K562 (cell line): ENCODE results near the gene TCFL5. TPM values are rescaled to one million over a fixed set of nuclear protein-coding genes. Genes with fewer than 3 reads are reported as not detected.

Experiments used
- BCL6 ChIP-seq: fragments of 250-450 bp; sonication (Bioruptor Pico); IDR thresholded peaks from 2 replicates; pipeline ENCODE4 v1.4.0; 2020
- CREBBP ChIP-seq: IDR thresholded peaks from one replicate; pipeline ENCODE4 v1.6.1; 2012; ENCODE audit warnings: low read depth, mild to moderate bottlenecking, control low read depth, inconsistent platforms, low read length
- DIDO1 ChIP-seq: fragments of 450-650 bp; IDR thresholded peaks from 2 replicates; pipeline ENCODE4 v1.6.1; 2016; ENCODE audit warnings: low read depth, missing biosample characterization, missing genetic modification characterization
- ETS2 ChIP-seq: IDR thresholded peaks from 2 replicates; pipeline ENCODE4 v1.6.1; 2016; ENCODE audit warnings: borderline replicate concordance, missing genetic modification characterization, mild to moderate bottlenecking, moderate library complexity, missing compliant biosample characterization; ENCODE audit not compliant: poor library complexity, severe bottlenecking
- KAT8 ChIP-seq: fragments of 450-650 bp; IDR thresholded peaks from 2 replicates; pipeline ENCODE4 v1.6.1; 2016; ENCODE audit warnings: low read depth, mild to moderate bottlenecking
- MEIS2 ChIP-seq: fragments of 450-650 bp; IDR thresholded peaks from 2 replicates; pipeline ENCODE4 v1.6.1; 2014; ENCODE audit warnings: mild to moderate bottlenecking; ENCODE audit not compliant: partially characterized antibody
- NCOA2 ChIP-seq, 2 experiments: fragments of 450-650 bp; IDR thresholded peaks; 2 replicates each; pipeline ENCODE4 v1.6.1; 2018; ENCODE audit warnings: mild to moderate bottlenecking in 2 of 2, moderate library complexity in 1 of 2; ENCODE audit not compliant: partially characterized antibody in 2 of 2
- NFE2 ChIP-seq: IDR thresholded peaks from 2 replicates; pipeline ENCODE4 v1.6.1; 2014; ENCODE audit warnings: antibody characterized with exemption, low read depth
- RFX7 ChIP-seq: fragments of 250-450 bp; sonication (Bioruptor Pico); IDR thresholded peaks from 2 replicates; pipeline ENCODE4 v1.5.1; 2021; ENCODE audit warnings: mild to moderate bottlenecking
- SMAD1 ChIP-seq: fragments of 150-350 bp; IDR thresholded peaks from 2 replicates; pipeline ENCODE4 v1.6.1; 2014; ENCODE audit warnings: low read length, low read depth; ENCODE audit not compliant: partially characterized antibody
- SMAD2 ChIP-seq: fragments of 150-350 bp; IDR thresholded peaks from 2 replicates; pipeline ENCODE4 v1.6.1; 2014; ENCODE audit warnings: low read depth, mild to moderate bottlenecking, low read length
- SP1 ChIP-seq: sonication (generic); formaldehyde crosslinking; IDR thresholded peaks from 2 replicates; pipeline ENCODE4 v1.8.1; 2022; ENCODE audit warnings: mild to moderate bottlenecking, missing genetic modification reagents
- ZNF174 ChIP-seq: fragments of 250-450 bp; sonication (Bioruptor Pico); IDR thresholded peaks from 2 replicates; pipeline ENCODE4 v1.4.0; 2020; ENCODE audit warnings: mild to moderate bottlenecking
- ZNF766 ChIP-seq: fragments of 200-800 bp; sonication (Bioruptor generic); conservative IDR thresholded peaks from 2 replicates; pipeline ENCODE4 v1.6.1; 2016; ENCODE audit warnings: missing genetic modification characterization, missing compliant biosample characterization
- polyA plus RNA-seq, 8 experiments: library from polyadenylated mRNA; depleted of rRNA in 4 of 8; stranded (reverse) in 5 of 8; unstranded in 3 of 8; fragments of >200 nt; fragmentation: Nextera tagmentation in 2 of 8; fragmentation: Illumina TruSeq in 1 of 8; extraction: Ambion mirVana in 2 of 8; extraction: Trizol in 1 of 8; gene quantifications; 2 replicates each; pipeline versions ENCODE4 v1.2.1 to v1.2.3, GENCODE V29; 2011 to 2014; ENCODE audit warnings: inconsistent platforms in 1 of 8, missing spikeins in 1 of 8
- total RNA-seq, 7 experiments: library from RNA; depleted of rRNA in 6 of 7; stranded (reverse); fragments of >200 nt in 6 of 7; fragmentation: Illumina TruSeq in 2 of 7; extraction: Trizol in 2 of 7; gene quantifications; 2 replicates each; pipeline versions ENCODE4 v1.2.1 to v1.2.3, GENCODE V29; 2011 to 2021; ENCODE audit warnings: low replicate concordance in 1 of 7
- TF ChIP-seq, protein P1 (sequence below): sonication (generic); formaldehyde crosslinking; IDR thresholded peaks from 2 replicates; pipeline ENCODE4 v1.8.1; 2023; ENCODE audit warnings: mild to moderate bottlenecking, missing genetic modification reagents
- TF ChIP-seq, protein P2 (sequence below): fragments of 250-450 bp; sonication (Bioruptor Pico); IDR thresholded peaks from 2 replicates; pipeline ENCODE4 v1.6.1; 2021; ENCODE audit warnings: mild to moderate bottlenecking
- TF ChIP-seq, protein P3 (sequence below): sonication (generic); formaldehyde crosslinking; IDR thresholded peaks from 2 replicates; pipeline ENCODE4 v1.8.1; 2023; ENCODE audit warnings: mild to moderate bottlenecking, missing genetic modification reagents
- TF ChIP-seq, protein P4 (sequence below): fragments of 450-650 bp; IDR thresholded peaks from 2 replicates; pipeline ENCODE4 v1.6.1; 2016; ENCODE audit warnings: missing biosample characterization, missing genetic modification characterization
- TF ChIP-seq, protein P5 (sequence below): fragments of 450-650 bp; IDR thresholded peaks from 2 replicates; pipeline ENCODE4 v1.6.1; 2016; ENCODE audit warnings: mild to moderate bottlenecking
- TF ChIP-seq, protein P6 (sequence below): fragments of 200-400 bp; formaldehyde crosslinking; IDR thresholded peaks from 2 replicates; pipeline ENCODE4 v1.6.1; 2017; ENCODE audit warnings: mild to moderate bottlenecking, low read depth, low read length, moderate library complexity

TCFL5 gene
- total and polyA plus RNA-seq, 9 of the 15 experiments (the other 6 are each of a cell fraction or from before 2014, with no cell fraction given), result 1.00 to 12.6 (median 9.1) TPM

DNA sequence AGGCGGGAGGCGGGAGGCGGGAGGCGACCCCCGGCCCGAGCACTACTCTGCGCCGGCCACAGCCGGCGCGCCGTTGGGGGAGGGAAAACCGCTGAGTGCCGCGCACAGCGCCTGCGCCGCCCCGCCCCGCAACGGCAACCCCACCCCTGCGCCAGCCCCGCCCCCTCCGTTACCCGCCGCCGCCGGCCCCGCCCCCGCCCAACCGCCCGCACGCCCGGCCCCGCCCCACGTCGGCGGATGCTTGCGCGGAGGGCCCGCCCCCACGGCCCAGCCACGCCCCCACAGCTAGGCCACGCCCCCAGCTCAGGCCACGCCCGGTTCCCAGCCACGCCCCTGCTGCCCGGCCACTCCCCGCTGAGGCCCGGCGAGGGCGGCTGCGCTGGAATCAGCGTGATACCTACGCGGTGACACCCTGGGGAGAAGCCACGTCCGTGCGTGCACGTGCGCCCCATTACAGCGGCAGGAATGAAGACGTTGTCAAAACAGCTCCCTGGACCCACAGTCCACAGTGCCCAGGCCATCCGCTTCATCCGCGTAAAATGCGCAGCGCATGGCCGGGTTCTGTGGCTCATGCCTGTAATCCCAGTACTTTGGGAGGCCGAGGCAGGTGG, at the start of gene TCFL5 (continued):
- TF ChIP-seq, protein P1, sequence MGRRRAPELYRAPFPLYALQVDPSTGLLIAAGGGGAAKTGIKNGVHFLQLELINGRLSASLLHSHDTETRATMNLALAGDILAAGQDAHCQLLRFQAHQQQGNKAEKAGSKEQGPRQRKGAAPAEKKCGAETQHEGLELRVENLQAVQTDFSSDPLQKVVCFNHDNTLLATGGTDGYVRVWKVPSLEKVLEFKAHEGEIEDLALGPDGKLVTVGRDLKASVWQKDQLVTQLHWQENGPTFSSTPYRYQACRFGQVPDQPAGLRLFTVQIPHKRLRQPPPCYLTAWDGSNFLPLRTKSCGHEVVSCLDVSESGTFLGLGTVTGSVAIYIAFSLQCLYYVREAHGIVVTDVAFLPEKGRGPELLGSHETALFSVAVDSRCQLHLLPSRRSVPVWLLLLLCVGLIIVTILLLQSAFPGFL (CRISPR knock-in tag), result no peak
- no peak for TF ChIP-seq DIDO1
- no peak for TF ChIP-seq CREBBP
- TF ChIP-seq, protein P2, sequence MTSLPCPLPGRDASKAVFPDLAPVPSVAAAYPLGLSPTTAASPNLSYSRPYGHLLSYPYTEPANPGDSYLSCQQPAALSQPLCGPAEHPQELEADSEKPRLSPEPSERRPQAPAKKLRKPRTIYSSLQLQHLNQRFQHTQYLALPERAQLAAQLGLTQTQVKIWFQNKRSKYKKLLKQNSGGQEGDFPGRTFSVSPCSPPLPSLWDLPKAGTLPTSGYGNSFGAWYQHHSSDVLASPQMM (CRISPR knock-in tag), result no peak
- TF ChIP-seq, protein P3, sequence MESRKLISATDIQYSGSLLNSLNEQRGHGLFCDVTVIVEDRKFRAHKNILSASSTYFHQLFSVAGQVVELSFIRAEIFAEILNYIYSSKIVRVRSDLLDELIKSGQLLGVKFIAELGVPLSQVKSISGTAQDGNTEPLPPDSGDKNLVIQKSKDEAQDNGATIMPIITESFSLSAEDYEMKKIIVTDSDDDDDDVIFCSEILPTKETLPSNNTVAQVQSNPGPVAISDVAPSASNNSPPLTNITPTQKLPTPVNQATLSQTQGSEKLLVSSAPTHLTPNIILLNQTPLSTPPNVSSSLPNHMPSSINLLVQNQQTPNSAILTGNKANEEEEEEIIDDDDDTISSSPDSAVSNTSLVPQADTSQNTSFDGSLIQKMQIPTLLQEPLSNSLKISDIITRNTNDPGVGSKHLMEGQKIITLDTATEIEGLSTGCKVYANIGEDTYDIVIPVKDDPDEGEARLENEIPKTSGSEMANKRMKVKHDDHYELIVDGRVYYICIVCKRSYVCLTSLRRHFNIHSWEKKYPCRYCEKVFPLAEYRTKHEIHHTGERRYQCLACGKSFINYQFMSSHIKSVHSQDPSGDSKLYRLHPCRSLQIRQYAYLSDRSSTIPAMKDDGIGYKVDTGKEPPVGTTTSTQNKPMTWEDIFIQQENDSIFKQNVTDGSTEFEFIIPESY, result peak; percentile 11; the same call in 1 of the 2 replicates
- TF ChIP-seq NFE2, result no peak
- no peak for TF ChIP-seq ZNF174 (CRISPR knock-in tag)
- TF ChIP-seq SP1 (CRISPR knock-in tag), result peak; percentile 84
- TF ChIP-seq, protein P4, sequence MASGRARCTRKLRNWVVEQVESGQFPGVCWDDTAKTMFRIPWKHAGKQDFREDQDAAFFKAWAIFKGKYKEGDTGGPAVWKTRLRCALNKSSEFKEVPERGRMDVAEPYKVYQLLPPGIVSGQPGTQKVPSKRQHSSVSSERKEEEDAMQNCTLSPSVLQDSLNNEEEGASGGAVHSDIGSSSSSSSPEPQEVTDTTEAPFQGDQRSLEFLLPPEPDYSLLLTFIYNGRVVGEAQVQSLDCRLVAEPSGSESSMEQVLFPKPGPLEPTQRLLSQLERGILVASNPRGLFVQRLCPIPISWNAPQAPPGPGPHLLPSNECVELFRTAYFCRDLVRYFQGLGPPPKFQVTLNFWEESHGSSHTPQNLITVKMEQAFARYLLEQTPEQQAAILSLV, result no peak
- no peak for TF ChIP-seq NCOA2 (IDR thresholded peaks at IDR 0.05; ENCODE audit: partially characterized antibody in 2 of 2)
- TF ChIP-seq ZNF766 (CRISPR knock-in tag), result no peak
- no peak for TF ChIP-seq SMAD1
- no peak for TF ChIP-seq RFX7 (CRISPR knock-in tag)
- TF ChIP-seq BCL6 (CRISPR knock-in tag), result no peak
- TF ChIP-seq, protein P5, sequence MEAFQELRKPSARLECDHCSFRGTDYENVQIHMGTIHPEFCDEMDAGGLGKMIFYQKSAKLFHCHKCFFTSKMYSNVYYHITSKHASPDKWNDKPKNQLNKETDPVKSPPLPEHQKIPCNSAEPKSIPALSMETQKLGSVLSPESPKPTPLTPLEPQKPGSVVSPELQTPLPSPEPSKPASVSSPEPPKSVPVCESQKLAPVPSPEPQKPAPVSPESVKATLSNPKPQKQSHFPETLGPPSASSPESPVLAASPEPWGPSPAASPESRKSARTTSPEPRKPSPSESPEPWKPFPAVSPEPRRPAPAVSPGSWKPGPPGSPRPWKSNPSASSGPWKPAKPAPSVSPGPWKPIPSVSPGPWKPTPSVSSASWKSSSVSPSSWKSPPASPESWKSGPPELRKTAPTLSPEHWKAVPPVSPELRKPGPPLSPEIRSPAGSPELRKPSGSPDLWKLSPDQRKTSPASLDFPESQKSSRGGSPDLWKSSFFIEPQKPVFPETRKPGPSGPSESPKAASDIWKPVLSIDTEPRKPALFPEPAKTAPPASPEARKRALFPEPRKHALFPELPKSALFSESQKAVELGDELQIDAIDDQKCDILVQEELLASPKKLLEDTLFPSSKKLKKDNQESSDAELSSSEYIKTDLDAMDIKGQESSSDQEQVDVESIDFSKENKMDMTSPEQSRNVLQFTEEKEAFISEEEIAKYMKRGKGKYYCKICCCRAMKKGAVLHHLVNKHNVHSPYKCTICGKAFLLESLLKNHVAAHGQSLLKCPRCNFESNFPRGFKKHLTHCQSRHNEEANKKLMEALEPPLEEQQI, result no peak
- TF ChIP-seq SMAD2, result no peak
- no peak for TF ChIP-seq ETS2 (tag)
- peak; percentile 63 for TF ChIP-seq MEIS2
- no peak for TF ChIP-seq KAT8
- TF ChIP-seq, protein P6, sequence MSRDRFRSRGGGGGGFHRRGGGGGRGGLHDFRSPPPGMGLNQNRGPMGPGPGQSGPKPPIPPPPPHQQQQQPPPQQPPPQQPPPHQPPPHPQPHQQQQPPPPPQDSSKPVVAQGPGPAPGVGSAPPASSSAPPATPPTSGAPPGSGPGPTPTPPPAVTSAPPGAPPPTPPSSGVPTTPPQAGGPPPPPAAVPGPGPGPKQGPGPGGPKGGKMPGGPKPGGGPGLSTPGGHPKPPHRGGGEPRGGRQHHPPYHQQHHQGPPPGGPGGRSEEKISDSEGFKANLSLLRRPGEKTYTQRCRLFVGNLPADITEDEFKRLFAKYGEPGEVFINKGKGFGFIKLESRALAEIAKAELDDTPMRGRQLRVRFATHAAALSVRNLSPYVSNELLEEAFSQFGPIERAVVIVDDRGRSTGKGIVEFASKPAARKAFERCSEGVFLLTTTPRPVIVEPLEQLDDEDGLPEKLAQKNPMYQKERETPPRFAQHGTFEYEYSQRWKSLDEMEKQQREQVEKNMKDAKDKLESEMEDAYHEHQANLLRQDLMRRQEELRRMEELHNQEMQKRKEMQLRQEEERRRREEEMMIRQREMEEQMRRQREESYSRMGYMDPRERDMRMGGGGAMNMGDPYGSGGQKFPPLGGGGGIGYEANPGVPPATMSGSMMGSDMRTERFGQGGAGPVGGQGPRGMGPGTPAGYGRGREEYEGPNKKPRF, result no peak
